Hepatocyte (in vitro differentiated cells): Measurements from ENCODE around the gene RABIF. TPM values are rescaled to one million over a fixed set of nuclear protein-coding genes. Genes with fewer than 3 reads are reported as not detected.
"Not testable (repeated sequence)": the region's sequence is repeated elsewhere in the genome, so short reads cannot be mapped to it uniquely, and the experiment has no call there.

Experiments used
- DNase-seq: peaks from one replicate; pipeline ENCODE4 v3.0.0-alpha.2; 2016; ENCODE audit warnings: low spot score
- H2AFZ ChIP-seq: fragments of 200-600 bp; sonication (generic); 2 replicates; pipeline ENCODE4 v1.6.0; 2016; ENCODE audit warnings: antibody characterized with exemption, mild to moderate bottlenecking
- H3K27ac ChIP-seq: fragments of 200-600 bp; sonication (generic); 2 replicates; pipeline ENCODE4 v1.5.1; 2016; ENCODE audit warnings: mild to moderate bottlenecking
- H3K27me3 ChIP-seq: fragments of 200-600 bp; sonication (generic); 2 replicates; pipeline ENCODE4 v1.6.1; 2016
- H3K36me3 ChIP-seq: fragments of 200-600 bp; sonication (generic); replicated peaks from 2 replicates; pipeline ENCODE4 v1.5.1; 2016; ENCODE audit warnings: low read depth; ENCODE audit not compliant: insufficient read depth
- H3K4me1 ChIP-seq: fragments of 200-600 bp; sonication (generic); 2 replicates; pipeline ENCODE4 v1.5.1; 2016; ENCODE audit warnings: mild to moderate bottlenecking, moderate library complexity; ENCODE audit not compliant: insufficient read depth
- H3K4me2 ChIP-seq: fragments of 200-600 bp; sonication (generic); 2 replicates; pipeline ENCODE4 v1.6.0; 2016
- H3K4me3 ChIP-seq: fragments of 200-600 bp; sonication (generic); 2 replicates; pipeline ENCODE4 v1.5.1; 2016; ENCODE audit warnings: mild to moderate bottlenecking
- H3K79me2 ChIP-seq: fragments of 200-600 bp; sonication (generic); 2 replicates; pipeline ENCODE4 v1.6.0; 2017; ENCODE audit warnings: mild to moderate bottlenecking
- H3K9me2 ChIP-seq: fragments of 200-600 bp; sonication (generic); replicated peaks from 2 replicates; pipeline ENCODE4 v1.6.0; 2017; ENCODE audit warnings: mild to moderate bottlenecking; ENCODE audit not compliant: insufficient read depth
- H3K9me3 ChIP-seq: fragments of 200-600 bp; sonication (generic); 2 replicates; pipeline ENCODE4 v1.5.1; 2016; ENCODE audit warnings: low read depth, mild to moderate bottlenecking
- H4K20me1 ChIP-seq: fragments of 200-600 bp; sonication (generic); 2 replicates; pipeline ENCODE4 v1.6.0; 2016; ENCODE audit warnings: mild to moderate bottlenecking; ENCODE audit not compliant: insufficient read depth, poor library complexity, severe bottlenecking
- EZH2 ChIP-seq: fragments of 200-600 bp; sonication (generic); IDR thresholded peaks from 2 replicates; pipeline ENCODE4 v1.6.1; 2016; ENCODE audit warnings: antibody characterized with exemption, mild to moderate bottlenecking, borderline replicate concordance
- EZH2phosphoT487 ChIP-seq: fragments of 200-600 bp; sonication (generic); IDR thresholded peaks from one replicate; pipeline ENCODE4 v1.6.1; 2018; ENCODE audit warnings: antibody characterized with exemption, mild to moderate bottlenecking, low read depth, moderate library complexity; ENCODE audit not compliant: unreplicated experiment, severe bottlenecking
- WGBS: methylation state at CpG from one replicate; pipeline ENCODE4 v1.1.6; 2016; ENCODE audit warnings: low lambda C conversion rate; ENCODE audit errors: missing lambda C conversion rate; 5-methylcytosine and 5-hydroxymethylcytosine counted together
- polyA plus RNA-seq: library from polyadenylated mRNA; unstranded; fragments of >200 nt; fragmentation: Nextera tagmentation; extraction: Ambion mirVana; gene quantifications from 2 replicates; pipeline ENCODE4 v1.2.1, GENCODE V29; 2016
- small RNA-seq: library from RNA; depleted of rRNA; stranded (forward); fragments of <200 nt; gene quantifications from one replicate; pipeline ENCODE3, GENCODE V24; 2014
- total RNA-seq: library from RNA; depleted of rRNA; stranded (reverse); fragments of >200 nt; gene quantifications from 2 replicates; pipeline ENCODE4 v1.2.3, GENCODE V29; 2014
- TF ChIP-seq, protein P1 (sequence below): fragments of 200-600 bp; sonication (generic); IDR thresholded peaks from 2 replicates; pipeline ENCODE4 v1.5.1; 2016; ENCODE audit warnings: antibody characterized with exemption, mild to moderate bottlenecking; ENCODE audit not compliant: poor library complexity

RABIF gene
- total and polyA plus RNA-seq, 2 experiments from 2014 or later = 6.1 to 13.6 TPM

DNA sequence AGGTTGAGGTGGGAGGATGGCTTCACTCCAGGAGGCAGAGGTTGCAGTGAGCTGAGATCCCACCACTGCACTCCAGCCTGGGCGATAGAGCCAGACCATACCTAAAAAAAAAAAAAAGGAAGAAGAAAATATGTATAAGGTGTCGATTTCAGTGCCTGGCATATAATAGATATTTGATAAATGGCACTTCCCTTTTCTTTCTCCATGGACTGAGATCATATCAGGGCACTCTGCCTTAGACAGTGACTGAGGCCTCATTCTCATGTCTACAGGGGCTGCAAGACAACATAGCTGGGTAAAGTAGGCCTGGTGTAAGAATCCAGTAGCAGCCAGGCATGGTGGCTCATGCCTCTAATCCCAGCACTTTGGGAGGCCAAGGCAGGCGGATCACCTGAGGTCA is 57.0 kb downstream of the RABIF start:
- no peaks in the 10 kb centered on the region for H3K27me3 ChIP-seq
- no peak overlapping the region for H3K4me2 ChIP-seq
- no peaks in the 10 kb centered on the region for H3K36me3 ChIP-seq
- H3K4me3 ChIP-seq = no peak overlapping the region
- no peaks in the 10 kb centered on the region for H3K4me1 ChIP-seq
- TF ChIP-seq, protein P1, sequence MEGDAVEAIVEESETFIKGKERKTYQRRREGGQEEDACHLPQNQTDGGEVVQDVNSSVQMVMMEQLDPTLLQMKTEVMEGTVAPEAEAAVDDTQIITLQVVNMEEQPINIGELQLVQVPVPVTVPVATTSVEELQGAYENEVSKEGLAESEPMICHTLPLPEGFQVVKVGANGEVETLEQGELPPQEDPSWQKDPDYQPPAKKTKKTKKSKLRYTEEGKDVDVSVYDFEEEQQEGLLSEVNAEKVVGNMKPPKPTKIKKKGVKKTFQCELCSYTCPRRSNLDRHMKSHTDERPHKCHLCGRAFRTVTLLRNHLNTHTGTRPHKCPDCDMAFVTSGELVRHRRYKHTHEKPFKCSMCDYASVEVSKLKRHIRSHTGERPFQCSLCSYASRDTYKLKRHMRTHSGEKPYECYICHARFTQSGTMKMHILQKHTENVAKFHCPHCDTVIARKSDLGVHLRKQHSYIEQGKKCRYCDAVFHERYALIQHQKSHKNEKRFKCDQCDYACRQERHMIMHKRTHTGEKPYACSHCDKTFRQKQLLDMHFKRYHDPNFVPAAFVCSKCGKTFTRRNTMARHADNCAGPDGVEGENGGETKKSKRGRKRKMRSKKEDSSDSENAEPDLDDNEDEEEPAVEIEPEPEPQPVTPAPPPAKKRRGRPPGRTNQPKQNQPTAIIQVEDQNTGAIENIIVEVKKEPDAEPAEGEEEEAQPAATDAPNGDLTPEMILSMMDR = no peak
- no peak for TF ChIP-seq EZH2
- TF ChIP-seq EZH2phosphoT487 = no peak
- WGBS = 92% methylated on average over 3 of the region's 3 CpGs
- H3K9me3 ChIP-seq = no peaks in the 10 kb centered on the region
- no peaks in the 10 kb centered on the region for H4K20me1 ChIP-seq
- no peak overlapping the region for H3K27ac ChIP-seq
- no peak for DNase-seq
- H3K79me2 ChIP-seq = no peaks in the 10 kb centered on the region
- no peak overlapping the region for H2AFZ ChIP-seq
- H3K9me2 ChIP-seq = no peaks in the 10 kb centered on the region

- not testable (repeated sequence) for H3K9me3 ChIP-seq, H3K36me3 ChIP-seq, H3K4me3 ChIP-seq, H4K20me1 ChIP-seq, H3K4me2 ChIP-seq, H2AFZ ChIP-seq, DNase-seq, H3K4me1 ChIP-seq, H3K27ac ChIP-seq, H3K27me3 ChIP-seq, H3K9me2 ChIP-seq, H3K79me2 ChIP-seq
- 97% methylated on average over 9 of the region's 9 CpGs for WGBS
Measured at GRCh38 chr1:202829223-202829622, 59.7 kb downstream of the RABIF start.

Small RNA genes within 50 kb of the gene (small RNA-seq; reads per million reads assigned to genes)
- not detected for gene RF00019

Other genes starting within 250 kb of the RABIF start
- gene SYT2, start 178.7 kb downstream of the RABIF start, total RNA-seq = 0.64 and 0.90 TPM in 2 replicates
- gene SYT2, start 178.7 kb downstream of the RABIF start, polyA plus RNA-seq = 0.12 and 0.81 TPM in 2 replicates
- gene KDM5B, start 80.7 kb downstream of the RABIF start, total RNA-seq = 102 and 110 TPM in 2 replicates
- 87.9 and 94.8 TPM in 2 replicates for gene KDM5B, start 80.7 kb downstream of the RABIF start, polyA plus RNA-seq
- gene PCAT6, start 78.2 kb downstream of the RABIF start, total RNA-seq = 0.48 and 0.60 TPM in 2 replicates
- gene PCAT6, start 78.2 kb downstream of the RABIF start, polyA plus RNA-seq = 11.1 and 15.7 TPM in 2 replicates
- gene KLHL12, start 38.1 kb upstream of the RABIF start, total RNA-seq = 21.6 and 23.4 TPM in 2 replicates
- gene KLHL12, start 38.1 kb upstream of the RABIF start, polyA plus RNA-seq = 12.7 and 15.1 TPM in 2 replicates
- 75.7 and 103 TPM in 2 replicates for gene ADIPOR1, start 69.2 kb upstream of the RABIF start, total RNA-seq
- 114 and 121 TPM in 2 replicates for gene ADIPOR1, start 69.2 kb upstream of the RABIF start, polyA plus RNA-seq
- gene CYB5R1, start 78.1 kb upstream of the RABIF start, total RNA-seq = 64.9 and 71.6 TPM in 2 replicates
- gene CYB5R1, start 78.1 kb upstream of the RABIF start, polyA plus RNA-seq = 93.8 and 97.6 TPM in 2 replicates
- 78.8 and 105 TPM in 2 replicates for gene TMEM183A, start 118.2 kb upstream of the RABIF start, total RNA-seq
- gene TMEM183A, start 118.2 kb upstream of the RABIF start, polyA plus RNA-seq = 61.0 and 65.2 TPM in 2 replicates
- gene PPFIA4, start 137.3 kb upstream of the RABIF start, total RNA-seq = 1.1 and 1.4 TPM in 2 replicates
- gene PPFIA4, start 137.3 kb upstream of the RABIF start, polyA plus RNA-seq = 1.7 and 5.2 TPM in 2 replicates
- gene MYOG, start 196.9 kb upstream of the RABIF start, total RNA-seq = not detected in 2 replicates
- gene MYOG, start 196.9 kb upstream of the RABIF start, polyA plus RNA-seq = not detected in 2 replicates
- 2.3 and 2.4 TPM in 2 replicates for gene ADORA1, start 238.6 kb upstream of the RABIF start, total RNA-seq
- 1.6 and 2.0 TPM in 2 replicates for gene ADORA1, start 238.6 kb upstream of the RABIF start, polyA plus RNA-seq